H9 (cell line): ENCODE data around the gene SCD. TPM values are rescaled to one million over a fixed set of nuclear protein-coding genes. Genes with fewer than 3 reads are reported as not detected.

Source experiments
- DNase-seq: peaks from one replicate; pipeline ENCODE4 v3.0.0-alpha.2; 2017
- H2AFZ ChIP-seq: one replicate; pipeline ENCODE4 v1.6.1; 2013; ENCODE audit warnings: mild to moderate bottlenecking, low read length, control low read depth, moderate library complexity
- H2AK5ac ChIP-seq: 2 replicates; pipeline ENCODE4 v1.6.1; 2013; ENCODE audit warnings: low read length, control low read depth, mixed read lengths; ENCODE audit not compliant: insufficient read length
- H2BK120ac ChIP-seq: one replicate; pipeline ENCODE4 v1.6.1; 2013; ENCODE audit warnings: low read depth, mild to moderate bottlenecking, low read length, control low read depth, inconsistent platforms; ENCODE audit not compliant: poor library complexity, severe bottlenecking
- H2BK12ac ChIP-seq: 2 replicates; pipeline ENCODE4 v1.6.1; 2013; ENCODE audit warnings: low read length, control low read depth, mixed read lengths, low read depth; ENCODE audit not compliant: insufficient read length
- H2BK15ac ChIP-seq: 2 replicates; pipeline ENCODE4 v1.6.1; 2013; ENCODE audit warnings: low read depth, low read length, control low read depth
- H2BK20ac ChIP-seq: one replicate; pipeline ENCODE4 v1.6.1; 2013; ENCODE audit warnings: low read depth, mild to moderate bottlenecking, low read length, control low read depth, inconsistent platforms; ENCODE audit not compliant: poor library complexity, severe bottlenecking
- H2BK5ac ChIP-seq: 2 replicates; pipeline ENCODE4 v1.6.1; 2013; ENCODE audit warnings: low read length, control low read depth, mixed read lengths; ENCODE audit not compliant: insufficient read length
- H3K14ac ChIP-seq: 2 replicates; pipeline ENCODE4 v1.6.1; 2013; ENCODE audit warnings: low read length, control low read depth; ENCODE audit not compliant: insufficient read depth
- H3K18ac ChIP-seq: 2 replicates; pipeline ENCODE4 v1.6.1; 2013; ENCODE audit warnings: low read depth, mild to moderate bottlenecking, mixed read lengths, low read length, control low read depth; ENCODE audit not compliant: insufficient read length
- H3K23ac ChIP-seq: 2 replicates; pipeline ENCODE4 v1.6.1; 2013; ENCODE audit warnings: low read length, control low read depth, mixed read lengths, low read depth; ENCODE audit not compliant: insufficient read length
- H3K23me2 ChIP-seq: 2 replicates; pipeline ENCODE4 v1.6.1; 2013; ENCODE audit warnings: low read depth, mild to moderate bottlenecking, mixed read lengths, low read length, control low read depth; ENCODE audit not compliant: insufficient read length, poor library complexity, severe bottlenecking
- H3K27ac ChIP-seq: 2 replicates; pipeline ENCODE4 v1.5.1; 2013; ENCODE audit warnings: low read length, control low read depth, mixed read lengths, low read depth; ENCODE audit not compliant: insufficient read length
- H3K27me3 ChIP-seq: 2 replicates; pipeline ENCODE4 v1.6.1; 2013; ENCODE audit warnings: low read length, control low read depth, inconsistent platforms; ENCODE audit not compliant: insufficient read depth
- H3K4ac ChIP-seq: 2 replicates; pipeline ENCODE4 v1.6.1; 2013; ENCODE audit warnings: low read depth, mild to moderate bottlenecking, control low read depth, inconsistent platforms, low read length, moderate library complexity
- H3K4me1 ChIP-seq: 2 replicates; pipeline ENCODE4 v1.6.1; 2013; ENCODE audit warnings: low read length, control low read depth, inconsistent platforms; ENCODE audit not compliant: insufficient read depth
- H3K4me2 ChIP-seq: 2 replicates; pipeline ENCODE4 v1.6.1; 2013; ENCODE audit warnings: low read length, control low read depth, mixed read lengths; ENCODE audit not compliant: insufficient read length, insufficient read depth
- H3K56ac ChIP-seq: 2 replicates; pipeline ENCODE4 v1.6.1; 2013; ENCODE audit warnings: low read depth, mild to moderate bottlenecking, mixed read lengths, low read length, control low read depth; ENCODE audit not compliant: insufficient read length
- H3K79me1 ChIP-seq: 2 replicates; pipeline ENCODE4 v1.6.1; 2013; ENCODE audit warnings: low read depth, mild to moderate bottlenecking, moderate library complexity, low read length, control low read depth, inconsistent platforms; ENCODE audit not compliant: insufficient read depth, poor library complexity, severe bottlenecking
- H3K79me2 ChIP-seq: 2 replicates; pipeline ENCODE4 v1.6.1; 2013; ENCODE audit warnings: low read length, control low read depth, inconsistent platforms; ENCODE audit not compliant: insufficient read depth
- H3K9ac ChIP-seq: 2 replicates; pipeline ENCODE4 v1.6.1; 2013; ENCODE audit warnings: low read length, control low read depth, mixed read lengths; ENCODE audit not compliant: insufficient read length; ENCODE audit errors: extremely low read depth
- H3K9me3 ChIP-seq: one replicate; pipeline ENCODE4 v1.6.1; 2013; ENCODE audit warnings: low read depth, low read length, inconsistent platforms; ENCODE audit not compliant: control insufficient read depth
- H3T11ph ChIP-seq: one replicate; pipeline ENCODE4 v1.6.1; 2013; ENCODE audit warnings: mild to moderate bottlenecking, low read length, control low read depth, inconsistent platforms
- H4K20me1 ChIP-seq: one replicate; pipeline ENCODE4 v1.6.1; 2013; ENCODE audit not compliant: control insufficient read depth, insufficient read length, insufficient read depth
- H4K5ac ChIP-seq: 2 replicates; pipeline ENCODE4 v1.6.1; 2013; ENCODE audit warnings: low read depth, mild to moderate bottlenecking, mixed read lengths, low read length, control low read depth; ENCODE audit not compliant: insufficient read length
- H4K8ac ChIP-seq: replicated peaks from 2 replicates; pipeline ENCODE4 v1.6.1; 2013; ENCODE audit warnings: low read length, control low read depth, mixed read lengths, low read depth; ENCODE audit not compliant: insufficient read length
- H4K91ac ChIP-seq: 2 replicates; pipeline ENCODE4 v1.6.1; 2013; ENCODE audit warnings: low read depth, mild to moderate bottlenecking, moderate library complexity, mixed read lengths, low read length, control low read depth; ENCODE audit not compliant: insufficient read length
- H3K27ac Mint-ChIP-seq, 3 experiments: 2 replicates in 2 of 3; 3 replicates in 1 of 3; pipeline ENCODE4 v1.8.0; 2020 to 2021; ENCODE audit warnings: mixed read lengths in 3 of 3, mild to moderate bottlenecking in 1 of 3, moderate library complexity in 1 of 3
- H3K27me3 Mint-ChIP-seq: 2 replicates; pipeline ENCODE4 v1.8.0; 2021; ENCODE audit warnings: low read depth, mild to moderate bottlenecking, moderate library complexity, mixed read lengths
- H3K36me3 Mint-ChIP-seq, 3 experiments: 2 replicates in 2 of 3; 3 replicates in 1 of 3; pipeline ENCODE4 v1.8.0; 2020 to 2021; ENCODE audit warnings: low read depth in 3 of 3, mixed read lengths in 3 of 3; ENCODE audit not compliant: insufficient read depth in 1 of 3
- H3K4me1 Mint-ChIP-seq, 2 experiments: 2 replicates each; pipeline ENCODE4 v1.8.0; 2020; ENCODE audit warnings: mixed read lengths in 2 of 2
- H3K4me3 Mint-ChIP-seq, 2 experiments: 2 replicates in 1 of 2; 3 replicates in 1 of 2; pipeline ENCODE4 v1.8.0; 2020 to 2021; ENCODE audit warnings: mild to moderate bottlenecking in 2 of 2, mixed read lengths in 2 of 2, moderate library complexity in 1 of 2
- H3K9me3 Mint-ChIP-seq, 2 experiments: 2 replicates in 1 of 2; 3 replicates in 1 of 2; pipeline ENCODE4 v1.8.0; 2020; ENCODE audit warnings: mild to moderate bottlenecking in 2 of 2, mixed read lengths in 2 of 2, moderate library complexity in 1 of 2
- CTCF ChIP-seq: fragments of 200-600 bp; sonication (generic); conservative IDR thresholded peaks from 3 replicates; pipeline ENCODE4 v1.8.0; 2021; ENCODE audit warnings: antibody characterized with exemption, mild to moderate bottlenecking
- WGBS: extraction: QIAGEN DNeasy Blood & Tissue Kit; methylation state at CpG from one replicate; pipeline ENCODE4 v1.1.7; 2013; ENCODE audit warnings: missing lambda C conversion rate, low lambda C conversion rate, mixed read lengths; ENCODE audit not compliant: insufficient read length; ENCODE audit errors: extremely low coverage; 5-methylcytosine and 5-hydroxymethylcytosine counted together
- total RNA-seq: library from RNA; stranded (reverse); gene quantifications from 2 replicates; pipeline ENCODE4 v1.2.1, GENCODE V29; 2021

The SCD gene
- total RNA-seq, 1 experiment from 2014 or later = 354 TPM

GRCh38 chr10:100307684-100308083, 39.3 kb upstream of the SCD start:
- Histone ChIP-seq H2BK20ac (no peak overlapping the region), H3K27ac (no peak overlapping the region), H2BK15ac (no peak overlapping the region), H2BK12ac (no peak overlapping the region), H3K18ac (no peak overlapping the region), H3K23ac (no peak overlapping the region), H3K79me1 (no peaks in the 10 kb centered on the region), H2AFZ (no peak overlapping the region), H3K56ac (no peak overlapping the region), H3K14ac (no peak overlapping the region), H2BK120ac (no peak overlapping the region), H3K9ac (no peak overlapping the region), H3K23me2 (no peaks in the 10 kb centered on the region), H3T11ph (no peak overlapping the region), H4K20me1 (no peaks in the 10 kb centered on the region), H3K79me2 (no peaks in the 10 kb centered on the region), H3K27me3 (no peaks in the 10 kb centered on the region), H3K4me1 (no peaks in the 10 kb centered on the region; the same call in 1 of the 2 replicates), H2BK5ac (no peak overlapping the region), H4K8ac (no peak overlapping the region), H2AK5ac (no peak overlapping the region), H3K4me2 (no peak overlapping the region), H3K4ac (no peak overlapping the region), H3K9me3 (no peaks in the 10 kb centered on the region), H4K91ac (no peak overlapping the region), H4K5ac (no peak overlapping the region)
- no peaks in the 10 kb centered on the region for H3K9me3 Mint-ChIP-seq
- H3K27me3 Mint-ChIP-seq = peaks cover 35% of the 10 kb centered on the region
- no peaks in the 10 kb centered on the region for H3K36me3 Mint-ChIP-seq
- H3K27ac Mint-ChIP-seq = no peak overlapping the region
- no peak overlapping the region for H3K4me3 Mint-ChIP-seq
- H3K4me1 Mint-ChIP-seq = peaks cover 5% of the 10 kb centered on the region in 2 experiments
- TF ChIP-seq CTCF = no peak
- no CpG with 5 or more reads among the region's 3 CpGs for WGBS
- no peak for DNase-seq
